GM12878 (cell line): ENCODE measurements around the gene PAIP1. TPM values are rescaled to one million over a fixed set of nuclear protein-coding genes. Genes with fewer than 3 reads are reported as not detected.
A peak's percentile ranks its signal among the peaks of the same experiment; 100 is the strongest.
"Not testable (repeated sequence)": the region's sequence is repeated elsewhere in the genome, so short reads cannot be mapped to it uniquely, and the experiment has no call there.

Source experiments
- ATAC-seq: fragments of 200-7000 bp; cut with Tn5 transposase; 3 replicates; pipeline ENCODE4 v1.9.1; 2020; ENCODE audit warnings: mild to moderate bottlenecking, moderate library complexity
- BruUV-seq: library from RNA; stranded (reverse); fragments of 400-500 nt; replicated peaks from 2 replicates; lab custom pipeline; 2021; lab: Mats Ljungman, UMichigan
- CTCF ChIA-PET: fragments of 300-600 bp; sonication (Branson Sonifier 250); formaldehyde crosslinking; extraction: SDS; loops from one replicate; lab custom pipeline; 2021; ENCODE audit warnings: inconsistent platforms; lab: Yijun Ruan, JAX
- POLR2A ChIA-PET: fragments of 350-600 bp; formaldehyde crosslinking; extraction: SDS; loops from one replicate; lab custom pipeline; 2021; ENCODE audit warnings: inconsistent platforms; lab: Charles Lee
- RAD21 ChIA-PET: fragments of 300-600 bp; sonication (Branson Sonifier 250); formaldehyde crosslinking; loops from one replicate; lab custom pipeline; 2023; ENCODE audit warnings: antibody characterized with exemption; ENCODE audit not compliant: unreplicated experiment; lab: Charles Lee
- SMC1A ChIA-PET: fragments of 300-600 bp; sonication (Branson Sonifier 250); formaldehyde crosslinking; loops from one replicate; lab custom pipeline; 2023; ENCODE audit not compliant: unreplicated experiment, uncharacterized antibody; lab: Charles Lee
- DNase-seq: peaks from one replicate; pipeline ENCODE4 v3.0.0-alpha.2; 2011; ENCODE audit warnings: low read depth, low spot score
- FAIRE-seq: peaks from 3 replicates; lab custom pipeline; 2011; peaks lifted over from hg19 to GRCh38; lab: Jason Lieb, UNC
- H2AFZ ChIP-seq: 2 replicates; pipeline ENCODE4 v1.6.0; 2011; ENCODE audit warnings: low read depth, low read length, control low read depth; ENCODE audit not compliant: control insufficient read depth
- H3K27ac ChIP-seq: 2 replicates; pipeline ENCODE4 v1.5.1; 2011; ENCODE audit warnings: control low read depth; ENCODE audit not compliant: control insufficient read depth, insufficient read depth
- H3K27me3 ChIP-seq, 2 experiments: replicated peaks in 1 of 2; 2 replicates each; pipeline versions ENCODE4 v1.6.0 to v1.6.1; 2011; ENCODE audit warnings: low read length in 1 of 2; ENCODE audit not compliant: control insufficient read depth in 2 of 2, insufficient read depth in 2 of 2
- H3K36me3 ChIP-seq, 2 experiments: 2 replicates each; pipeline ENCODE4 v1.5.1; 2011; ENCODE audit warnings: low read length in 1 of 2; ENCODE audit not compliant: control insufficient read depth in 2 of 2, insufficient read depth in 2 of 2
- H3K4me1 ChIP-seq: 2 replicates; pipeline ENCODE4 v1.6.1; 2011; ENCODE audit warnings: mild to moderate bottlenecking, low read length, moderate library complexity, mixed read lengths; ENCODE audit not compliant: control insufficient read depth, insufficient read depth
- H3K4me2 ChIP-seq: 2 replicates; pipeline ENCODE4 v1.6.0; 2011; ENCODE audit warnings: control low read depth; ENCODE audit not compliant: control insufficient read depth, insufficient read depth
- H3K4me3 ChIP-seq: fragments of 200-600 bp; sonication (generic); 2 replicates; pipeline ENCODE4 v1.5.1; 2016
- H3K79me2 ChIP-seq: 2 replicates; pipeline ENCODE4 v1.6.0; 2011; ENCODE audit warnings: low read length; ENCODE audit not compliant: control insufficient read depth, insufficient read depth
- H3K9ac ChIP-seq: 2 replicates; pipeline ENCODE4 v1.8.0; 2011; ENCODE audit warnings: low read length, control low read depth, mixed read lengths; ENCODE audit not compliant: control insufficient read depth, insufficient read depth
- H3K9me3 ChIP-seq: replicated peaks from 3 replicates; pipeline ENCODE4 v1.5.1; 2011; ENCODE audit warnings: mild to moderate bottlenecking, low read length; ENCODE audit not compliant: control insufficient read depth, insufficient read depth
- H4K20me1 ChIP-seq: 2 replicates; pipeline ENCODE4 v1.6.0; 2011; ENCODE audit not compliant: control insufficient read depth, insufficient read depth
- BHLHE40 ChIP-seq, 2 experiments: fragments of 450-650 bp in 1 of 2; IDR thresholded peaks; 2 replicates each; pipeline ENCODE4 v1.6.1; 2011 to 2017; ENCODE audit warnings: low read depth in 2 of 2, borderline replicate concordance in 1 of 2, improper control_type of control experiment in 1 of 2, low read length in 1 of 2, mild to moderate bottlenecking in 1 of 2
- GATAD2B ChIP-seq: fragments of 450-650 bp; conservative IDR thresholded peaks from 2 replicates; pipeline ENCODE4 v1.6.1; 2017; ENCODE audit warnings: low read depth, mild to moderate bottlenecking, moderate library complexity
- IKZF1 ChIP-seq: fragments of 450-650 bp; conservative IDR thresholded peaks from 2 replicates; pipeline ENCODE4 v1.6.1; 2017; ENCODE audit warnings: antibody characterized with exemption, mild to moderate bottlenecking
- LARP7 ChIP-seq: fragments of 450-650 bp; IDR thresholded peaks from 2 replicates; pipeline ENCODE4 v1.6.1; 2017; ENCODE audit warnings: mild to moderate bottlenecking
- NFXL1 ChIP-seq: fragments of 450-650 bp; IDR thresholded peaks from 2 replicates; pipeline ENCODE4 v1.6.1; 2017; ENCODE audit warnings: antibody characterized with exemption, mild to moderate bottlenecking, borderline replicate concordance
- NKRF ChIP-seq: fragments of 450-650 bp; conservative IDR thresholded peaks from 2 replicates; pipeline ENCODE4 v1.6.1; 2017; ENCODE audit warnings: mild to moderate bottlenecking, moderate library complexity
- RUNX3 ChIP-seq: IDR thresholded peaks from 2 replicates; pipeline ENCODE4 v1.6.1; 2012; ENCODE audit warnings: low read length, inconsistent platforms
- TCF3 ChIP-seq: IDR thresholded peaks from 2 replicates; pipeline ENCODE4 v1.6.1; 2012; ENCODE audit warnings: low read depth, mild to moderate bottlenecking, low read length, borderline replicate concordance; ENCODE audit not compliant: insufficient read depth
- WGBS: methylation state at CpG from one replicate; pipeline ENCODE4 v1.1.6; 2016; ENCODE audit warnings: low lambda C conversion rate; ENCODE audit not compliant: insufficient replicate concordance, insufficient coverage; ENCODE audit errors: missing lambda C conversion rate; 5-methylcytosine and 5-hydroxymethylcytosine counted together
- in situ Hi-C: fragments of 300-500 bp; cut with MboI; formaldehyde crosslinking; loops from 9 replicates; pipeline ENCODE4 v1.14.3; 2018; ENCODE audit warnings: mixed read lengths
- intact Hi-C: fragments of 100-400 bp; cut with micrococcal nuclease; formaldehyde crosslinking; loops from one replicate; pipeline ENCODE4 v1.14.2; 2022; ENCODE audit not compliant: unreplicated experiment
- polyA plus RNA-seq, 11 experiments: library from polyadenylated mRNA; depleted of rRNA in 4 of 11; unstranded in 6 of 11; stranded (reverse) in 5 of 11; fragments of >200 nt; fragmentation: Nextera tagmentation in 4 of 11; fragmentation: Illumina TruSeq in 1 of 11; extraction: Ambion mirVana in 4 of 11; extraction: Trizol in 1 of 11; gene quantifications; 1 replicate in 1 of 11; 2 replicates in 10 of 11; pipeline versions ENCODE4 v1.2.1 to v1.2.3, GENCODE V29; 2011 to 2016; ENCODE audit warnings: inconsistent platforms in 2 of 11, missing spikeins in 2 of 11, low read depth in 1 of 11
- total RNA-seq, 4 experiments: library from RNA; depleted of rRNA in 3 of 4; stranded (reverse); fragments of >200 nt in 3 of 4; fragmentation: Illumina TruSeq in 1 of 4; extraction: Trizol in 1 of 4; gene quantifications; 2 replicates each; pipeline versions ENCODE4 v1.2.1 to v1.2.3, GENCODE V29; 2013 to 2021

PAIP1 gene
- total and polyA plus RNA-seq, 10 of the 15 experiments (the other 5 are each of a cell fraction or from before 2014, with no cell fraction given) = 37.4 to 90.9 (median 57.0) TPM

DNA sequence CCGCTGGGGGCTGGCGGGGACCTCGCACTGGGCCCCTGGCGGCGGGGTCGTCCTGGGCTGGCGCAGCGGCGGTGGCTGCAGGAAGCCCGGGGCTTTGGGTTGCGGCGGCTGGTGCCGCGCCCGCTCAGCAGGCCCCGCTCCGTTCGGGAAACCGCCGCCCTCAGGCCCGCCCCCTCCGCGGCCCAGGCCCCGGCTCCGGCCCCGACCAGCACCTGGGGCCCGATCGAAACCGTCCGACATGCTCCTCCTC lies 345 bp downstream of the PAIP1 start:
- H3K79me2 ChIP-seq = peaks cover 52% of the 10 kb centered on the region
- not testable (repeated sequence) for H4K20me1 ChIP-seq, H3K36me3 ChIP-seq, DNase-seq, BruUV-seq, H3K9me3 ChIP-seq
- H3K4me1 ChIP-seq = peaks cover 13% of the 10 kb centered on the region
- intact Hi-C loops = loop anchor here (2.0 to 10.0 kb wide), 2 partner anchors 46 to 562 kb away; partner anchors contain the start of gene NNT
- peak overlapping the region; percentile 69 for H2AFZ ChIP-seq
- peak overlapping the region; percentile 87 for H3K27ac ChIP-seq
- TF ChIP-seq TCF3 = peak; percentile 74; the same call in 1 of the 2 replicates
- TF ChIP-seq GATAD2B = peak; percentile 75; the same call in 1 of the 2 replicates
- peak; percentile 1; the same call in 1 of the 2 replicates for TF ChIP-seq RUNX3
- 0 out of 2 replicates have a peak, but pooled peaks have one; percentile 74 for TF ChIP-seq IKZF1
- peak; percentile 8; the same call in 1 of the 2 replicates for TF ChIP-seq NFXL1
- peak; percentile 2 to 15; a peak in 1 of 4 replicates for TF ChIP-seq BHLHE40 (IDR thresholded peaks at IDR 0.05; ENCODE audit: borderline replicate concordance in 1 of 2, low read depth in 2 of 2, low read length in 1 of 2)
- peak; percentile 60; the same call in 1 of the 2 replicates for TF ChIP-seq LARP7
- 0 out of 2 replicates have a peak, but pooled peaks have one; percentile 18 for TF ChIP-seq NKRF
- TF ChIP-seq, all 136 proteins: peak for 8; not testable (repeated sequence) for 128
- Histone ChIP-seq H3K9ac (peak overlapping the region; percentile 97), H3K4me2 (peak overlapping the region; percentile 99; the same call in 1 of the 2 replicates), H3K4me3 (peak overlapping the region; percentile 94)
- SMC1A ChIA-PET = interaction anchor here (2.4 kb wide), 1 partner anchor 44 kb away, joined by 9 read pairs; no protein-coding TSS in a partner anchor
- RAD21 ChIA-PET = interaction anchor here (3.7 kb wide), 1 partner anchor 72 kb away, joined by 19 read pairs; the partner anchor contains the start of gene TMEM267
- POLR2A ChIA-PET = interaction anchor here (0.6 to 3.6 kb wide), 2 partner anchors 18 to 72 kb away, joined by 4 to 18 read pairs; partner anchors contain the start of gene TMEM267
- FAIRE-seq, in situ Hi-C loops, H3K27me3 ChIP-seq: not testable (repeated sequence)
- WGBS = 3% methylated on average over 7 of the region's 30 CpGs
- CTCF ChIA-PET = interaction anchor here (3.3 to 4.4 kb wide), 3 partner anchors 48 to 72 kb away, joined by 11 to 31 read pairs (median 18); partner anchors contain the start of genes NNT and TMEM267
- ATAC-seq = peak; percentile 90
